Thyroid gland (tissue), 4 donors: ENCODE measurements around the gene USP8. TPM values are rescaled to one million over a fixed set of nuclear protein-coding genes. Genes with fewer than 3 reads are reported as not detected.

Source experiments
- DNase-seq, 2 donors: peaks; one replicate each; pipeline ENCODE4 v3.0.0-alpha.2; 2019
- H3K27ac ChIP-seq, 3 donors: fragments of 200-600 bp; sonication (generic); 1 replicate in 2 of 3; 2 replicates in 1 of 3; pipeline ENCODE4 v1.5.1; 2016 to 2019; ENCODE audit warnings: mild to moderate bottlenecking in 1 of 3, moderate library complexity in 1 of 3
- H3K27me3 ChIP-seq: fragments of 200-600 bp; sonication (generic); one replicate; pipeline ENCODE4 v1.5.1; 2019
- H3K36me3 ChIP-seq, 2 donors: fragments of 200-600 bp; sonication (generic); one replicate each; pipeline ENCODE4 v1.5.1; 2016 to 2019
- H3K4me1 ChIP-seq, 2 donors: fragments of 200-600 bp; sonication (generic); one replicate each; pipeline ENCODE4 v1.5.1; 2017 to 2019
- H3K4me3 ChIP-seq, 3 donors: fragments of 200-600 bp; sonication (generic); replicated peaks in 1 of 3; 1 replicate in 2 of 3; 2 replicates in 1 of 3; pipeline ENCODE4 v1.5.1; 2016; ENCODE audit warnings: mild to moderate bottlenecking in 1 of 3
- H3K9me3 ChIP-seq: fragments of 200-600 bp; sonication (generic); one replicate; pipeline ENCODE4 v1.5.1; 2017
- POLR2A ChIP-seq, 2 donors: fragments of 450-650 bp; IDR thresholded peaks; one replicate each; pipeline ENCODE4 v1.6.1; 2017; ENCODE audit warnings: antibody characterized with exemption in 2 of 2, mild to moderate bottlenecking in 2 of 2, moderate library complexity in 1 of 2
- WGBS, 2 donors: methylation state at CpG; one replicate each; pipeline ENCODE4 v1.1.5; 2017; 5-methylcytosine and 5-hydroxymethylcytosine counted together
- intact Hi-C: fragments of 100-400 bp; cut with DNase I; formaldehyde crosslinking; loops from one replicate; pipeline ENCODE4 v1.15.1; 2023
- total RNA-seq, 4 donors: library from RNA; depleted of rRNA; stranded (reverse); fragments of >200 nt; gene quantifications; one replicate each; pipeline ENCODE4 v1.2.3, GENCODE V29; 2016
- TF ChIP-seq, protein P1 (sequence below), 6 experiments: fragments of 200-600 bp in 3 of 6; fragments of 450-650 bp in 3 of 6; sonication (generic) in 3 of 6; IDR thresholded peaks; one replicate each; pipeline ENCODE4 v1.5.1; 2016 to 2019; ENCODE audit warnings: antibody characterized with exemption in 6 of 6, mild to moderate bottlenecking in 2 of 6, inconsistent platforms in 1 of 6, moderate library complexity in 1 of 6

USP8 gene
- total RNA-seq, 4 donors from 2014 or later: 62.8 to 89.6 (median 87.9) TPM

DNA sequence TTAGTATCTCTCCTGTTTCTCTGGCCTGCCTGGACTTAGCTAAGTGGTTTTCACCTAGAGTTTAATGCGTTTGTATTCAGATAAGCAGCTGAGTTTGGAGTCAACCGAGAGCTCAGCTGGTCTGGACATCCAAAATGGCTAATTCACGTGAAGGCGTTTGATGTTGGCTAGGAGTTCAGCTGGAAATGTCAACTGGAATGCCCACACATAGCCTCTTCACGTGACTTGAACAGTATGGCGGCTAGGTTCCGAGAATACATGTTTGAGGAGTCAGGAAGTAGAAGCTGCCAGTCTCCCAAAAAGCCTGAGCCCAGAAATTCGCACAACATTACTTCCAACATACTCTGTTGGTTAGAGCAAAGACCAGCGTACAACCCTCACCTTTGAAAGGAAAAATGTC lies 2.2 kb downstream of the USP8 start:
- TF ChIP-seq, protein P1, sequence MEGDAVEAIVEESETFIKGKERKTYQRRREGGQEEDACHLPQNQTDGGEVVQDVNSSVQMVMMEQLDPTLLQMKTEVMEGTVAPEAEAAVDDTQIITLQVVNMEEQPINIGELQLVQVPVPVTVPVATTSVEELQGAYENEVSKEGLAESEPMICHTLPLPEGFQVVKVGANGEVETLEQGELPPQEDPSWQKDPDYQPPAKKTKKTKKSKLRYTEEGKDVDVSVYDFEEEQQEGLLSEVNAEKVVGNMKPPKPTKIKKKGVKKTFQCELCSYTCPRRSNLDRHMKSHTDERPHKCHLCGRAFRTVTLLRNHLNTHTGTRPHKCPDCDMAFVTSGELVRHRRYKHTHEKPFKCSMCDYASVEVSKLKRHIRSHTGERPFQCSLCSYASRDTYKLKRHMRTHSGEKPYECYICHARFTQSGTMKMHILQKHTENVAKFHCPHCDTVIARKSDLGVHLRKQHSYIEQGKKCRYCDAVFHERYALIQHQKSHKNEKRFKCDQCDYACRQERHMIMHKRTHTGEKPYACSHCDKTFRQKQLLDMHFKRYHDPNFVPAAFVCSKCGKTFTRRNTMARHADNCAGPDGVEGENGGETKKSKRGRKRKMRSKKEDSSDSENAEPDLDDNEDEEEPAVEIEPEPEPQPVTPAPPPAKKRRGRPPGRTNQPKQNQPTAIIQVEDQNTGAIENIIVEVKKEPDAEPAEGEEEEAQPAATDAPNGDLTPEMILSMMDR (IDR thresholded peaks at IDR 0.05): no peak
- no peak for TF ChIP-seq POLR2A (IDR thresholded peaks at IDR 0.05)
- H3K36me3 ChIP-seq: no peaks in the 10 kb centered on the region
- H3K4me3 ChIP-seq: no peak overlapping the region
- H3K9me3 ChIP-seq: no peaks in the 10 kb centered on the region
- H3K27ac ChIP-seq: no peak overlapping the region
- intact Hi-C loops: no loop called here
- no peaks in the 10 kb centered on the region for H3K27me3 ChIP-seq
- 90% methylated on average over 9 of the region's 9 CpGs for WGBS, 2 donors
- no peak for DNase-seq
- H3K4me1 ChIP-seq: peaks cover 10 to 15% of the 10 kb centered on the region in 2 donors

DNA sequence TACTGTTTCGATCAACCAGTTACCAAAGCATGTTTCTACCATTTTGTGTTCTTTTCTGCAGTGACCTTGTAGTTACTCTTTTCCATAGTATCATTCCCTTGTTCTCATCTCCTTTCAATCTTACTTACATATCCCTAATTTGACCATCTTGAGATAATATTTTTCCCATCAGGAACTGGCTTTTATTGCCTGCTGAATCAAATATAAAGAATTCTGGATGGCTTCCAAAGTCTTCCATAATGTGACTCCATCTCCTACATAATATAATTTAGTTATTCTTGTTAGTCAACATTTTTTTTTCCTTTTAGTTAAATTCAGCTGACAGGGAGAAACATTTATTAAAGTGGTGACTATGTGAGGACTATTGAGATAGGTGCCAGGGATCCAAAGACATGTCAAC lies 7.0 kb downstream of the USP8 start:
- no peaks in the 10 kb centered on the region for H3K9me3 ChIP-seq
- no peak for DNase-seq
- no peaks in the 10 kb centered on the region for H3K27me3 ChIP-seq
- intact Hi-C loops: no loop called here
- H3K4me1 ChIP-seq: no peaks in the 10 kb centered on the region
- 88 to 95% methylated on average over 1 of the region's 1 CpG for WGBS, 2 donors
- H3K4me3 ChIP-seq: no peak overlapping the region
- no peak overlapping the region for H3K27ac ChIP-seq
- TF ChIP-seq POLR2A (IDR thresholded peaks at IDR 0.05): no peak
- TF ChIP-seq, protein P1 (IDR thresholded peaks at IDR 0.05): no peak
- no peaks in the 10 kb centered on the region for H3K36me3 ChIP-seq

DNA sequence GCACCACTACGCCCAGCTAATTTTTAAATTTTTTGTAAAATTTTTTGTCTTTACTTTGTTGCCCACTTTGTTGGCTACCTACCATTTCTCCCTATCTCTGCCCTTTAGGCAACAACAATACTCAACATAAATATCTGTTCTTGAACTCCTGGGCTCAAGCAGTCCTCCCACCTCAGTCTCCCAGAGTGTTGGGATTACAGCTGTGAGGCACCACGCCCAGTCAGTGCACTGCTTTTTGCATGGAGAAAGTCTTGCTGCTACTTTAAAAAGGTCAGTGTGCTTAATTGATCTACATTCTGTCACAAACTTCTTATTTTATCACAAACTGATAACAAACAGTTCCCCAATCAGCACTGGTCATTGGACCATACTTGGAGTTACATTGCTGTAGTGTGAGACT lies 8.0 kb downstream of the USP8 start:
- DNase-seq: no peak
- Histone ChIP-seq H3K27ac (no peak overlapping the region), H3K27me3 (no peaks in the 10 kb centered on the region), H3K4me3 (no peak overlapping the region), H3K9me3 (no peaks in the 10 kb centered on the region), H3K36me3 (no peaks in the 10 kb centered on the region), H3K4me1 (no peaks in the 10 kb centered on the region)
- intact Hi-C loops: no loop called here
- TF ChIP-seq, protein P1 (IDR thresholded peaks at IDR 0.05): no peak
- TF ChIP-seq POLR2A (IDR thresholded peaks at IDR 0.05): no peak
- WGBS, 2 donors: 96 to 98% methylated on average over 2 of the region's 2 CpGs

DNA sequence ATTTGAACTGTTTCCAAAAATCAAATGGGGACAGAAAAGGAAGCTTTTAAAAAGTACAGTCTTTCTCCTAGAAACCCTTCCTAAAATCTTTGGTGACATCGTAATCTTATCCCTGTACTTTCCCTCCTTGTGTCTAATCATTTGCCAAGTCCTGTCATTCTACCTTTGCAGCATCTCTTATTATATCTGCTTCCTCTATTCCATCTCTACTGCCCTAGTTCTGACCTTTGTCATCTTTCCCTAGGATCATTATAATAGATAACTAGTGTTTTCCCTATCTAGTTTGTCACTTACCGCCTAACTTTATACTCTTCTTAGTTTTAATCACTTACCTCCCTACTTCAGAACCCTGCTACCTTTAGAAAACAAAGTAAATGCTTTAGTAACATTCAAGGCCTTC lies 11.6 kb downstream of the USP8 start:
- H3K27me3 ChIP-seq: no peaks in the 10 kb centered on the region
- no peak for TF ChIP-seq POLR2A (IDR thresholded peaks at IDR 0.05)
- TF ChIP-seq, protein P1 (IDR thresholded peaks at IDR 0.05): no peak
- H3K36me3 ChIP-seq: peaks cover 0 to 8% of the 10 kb centered on the region in 2 donors
- no peak for DNase-seq
- intact Hi-C loops: no loop called here
- 91 to 92% methylated on average over 2 of the region's 2 CpGs for WGBS, 2 donors
- no peak overlapping the region for H3K4me3 ChIP-seq
- no peak overlapping the region for H3K27ac ChIP-seq
- H3K9me3 ChIP-seq: no peaks in the 10 kb centered on the region
- no peaks in the 10 kb centered on the region for H3K4me1 ChIP-seq

DNA sequence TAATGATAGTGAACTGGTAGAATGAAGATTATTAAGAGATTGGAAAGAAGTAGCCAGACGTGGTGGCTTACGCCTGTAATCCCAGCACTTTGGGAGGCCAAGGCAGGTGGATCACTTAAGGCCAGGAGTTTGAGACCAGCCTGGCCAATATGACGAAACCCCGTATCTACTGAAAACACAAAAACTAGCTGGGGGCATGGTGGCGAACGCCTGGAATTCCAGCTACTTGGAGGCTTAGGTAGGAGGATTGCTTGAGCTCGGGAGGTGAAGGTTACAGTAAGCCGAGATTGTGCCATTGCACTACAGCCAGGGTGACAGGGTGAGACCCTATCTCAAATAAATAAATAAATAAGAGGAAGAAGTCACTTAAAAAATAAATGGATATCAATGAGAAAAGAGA lies 14.0 kb downstream of the USP8 start:
- WGBS, 2 donors: 96 to 97% methylated on average over 8 of the region's 8 CpGs
- Histone ChIP-seq H3K27me3 (no peaks in the 10 kb centered on the region), H3K4me3 (no peak overlapping the region), H3K4me1 (no peaks in the 10 kb centered on the region), H3K27ac (no peak overlapping the region), H3K36me3 (peaks cover 0 to 18% of the 10 kb centered on the region in 2 donors), H3K9me3 (no peaks in the 10 kb centered on the region)
- intact Hi-C loops: no loop called here
- DNase-seq: no peak
- no peak for TF ChIP-seq POLR2A (IDR thresholded peaks at IDR 0.05)
- TF ChIP-seq, protein P1 (IDR thresholded peaks at IDR 0.05): no peak
